Melanocyte of skin (primary cell): ENCODE measurements around the gene MACROD2. TPM values are rescaled to one million over a fixed set of nuclear protein-coding genes. Genes with fewer than 3 reads are reported as not detected.

ENCODE experiments used
- small RNA-seq, 2 donors: library from RNA; depleted of rRNA; stranded (forward); fragments of <200 nt; gene quantifications; one replicate each; pipeline ENCODE3, GENCODE V24; 2012
- total RNA-seq, 2 donors: library from RNA; depleted of rRNA; stranded (reverse); fragments of >200 nt; gene quantifications; 2 replicates each; pipeline ENCODE4 v1.2.3, GENCODE V29; 2012

The MACROD2 gene
- 1 to 10 TPM in 1 of 2 donors, under 1 TPM in 1; 0.67 to 2.1 TPM for total RNA-seq

DNA sequence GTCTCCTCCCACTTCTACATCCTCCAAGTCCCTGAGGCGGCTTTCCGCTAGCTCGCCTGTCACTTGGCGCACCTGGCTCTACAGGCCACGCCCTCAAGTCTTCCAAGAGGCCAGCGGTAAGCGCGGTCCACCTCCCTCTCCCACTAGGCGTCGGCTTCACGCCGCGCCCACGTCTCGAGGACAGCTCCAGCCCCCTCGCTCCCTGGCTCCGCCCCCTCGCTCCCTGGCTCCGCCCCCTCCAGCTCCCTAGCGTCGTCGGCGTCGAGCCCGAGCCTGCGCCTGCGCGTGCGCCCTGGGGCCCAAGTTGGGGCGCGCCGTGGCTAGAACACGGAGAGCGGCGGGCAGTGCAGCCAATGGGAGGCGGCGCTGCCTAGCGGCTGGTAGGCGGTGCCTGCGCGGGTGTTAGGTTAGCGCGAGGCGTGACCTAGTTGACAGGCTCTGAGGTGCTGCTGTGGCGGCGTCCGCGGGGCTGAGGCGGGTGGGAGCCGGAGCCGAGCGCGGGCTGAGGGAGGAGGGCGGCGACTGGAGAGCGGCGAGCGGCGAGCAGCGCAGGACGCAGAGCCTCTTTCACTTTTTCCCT is at the start of gene MACROD2:
Gene MACROD2, plus strand, starts transcription at position 431 of the 580 bp plus-strand sequence.

DNA sequence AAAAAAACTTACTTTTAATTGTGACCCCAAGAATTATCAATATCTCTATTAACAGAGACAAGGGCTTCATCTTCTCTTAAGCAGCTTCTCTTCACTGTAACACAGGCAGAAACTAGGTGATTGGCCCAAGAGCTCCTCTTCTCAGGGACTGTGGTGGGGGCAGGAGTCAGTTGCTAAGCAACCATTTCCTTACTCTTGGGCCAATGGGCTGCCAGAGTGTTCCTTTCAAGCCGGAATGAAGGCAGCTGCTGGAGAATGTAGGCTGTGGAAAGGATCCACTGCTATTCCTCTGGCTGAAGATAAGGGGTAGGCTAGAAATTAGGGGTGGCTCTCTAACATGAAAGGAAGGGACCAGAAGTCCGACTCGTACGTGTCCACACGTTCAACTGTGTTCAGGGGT is 4.9 kb upstream of the MACROD2 start, which contains the start of gene SEL1L2:
Gene SEL1L2, minus strand, starts transcription at position 150 of the 400 bp plus-strand sequence. Its CDS starts 80 bp downstream, at position 70.

DNA sequence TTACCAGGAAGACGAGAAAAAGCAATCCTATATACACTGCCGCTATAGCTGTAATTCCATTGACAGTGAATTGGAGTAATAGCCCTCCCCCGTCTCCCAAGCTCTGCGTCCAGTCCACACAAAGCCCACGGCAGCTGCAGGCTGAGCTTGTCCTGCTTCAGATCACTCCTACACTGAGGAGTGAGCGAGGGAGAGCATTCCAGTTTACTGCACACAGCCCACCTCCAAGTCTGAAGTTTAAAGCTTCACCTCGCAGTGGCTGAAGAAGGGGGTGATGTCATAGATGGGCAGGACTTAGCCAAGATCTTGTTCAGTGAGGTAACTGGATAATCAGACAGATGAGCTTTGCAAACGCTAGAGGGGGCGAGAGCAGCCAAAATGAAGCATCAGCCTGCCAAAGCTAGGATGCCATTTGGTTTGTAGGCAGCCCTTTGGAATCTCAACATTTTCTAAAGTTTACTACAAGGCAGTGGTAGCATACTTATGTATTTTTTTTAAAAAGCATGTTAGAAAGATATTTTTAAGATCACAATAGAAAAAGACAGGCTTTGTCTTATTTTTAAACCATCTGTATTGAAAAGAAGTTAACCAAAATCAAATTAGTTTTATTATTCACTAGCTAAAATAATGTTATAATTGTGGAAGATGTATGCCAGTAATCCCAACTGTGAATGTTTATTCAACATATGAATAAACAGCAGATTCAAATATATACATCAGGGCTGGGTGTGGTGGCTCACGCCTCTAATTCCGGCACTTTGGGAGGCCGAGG is 342.3 kb downstream of the MACROD2 start, which contains the start of gene FLRT3:
Gene FLRT3, minus strand, starts transcription at position 213 of the 772 bp plus-strand sequence. CDS start 10,106 bp downstream, outside the sequence.

Small RNA genes within 50 kb of the gene (small RNA-seq; reads per million reads assigned to genes)
- 0 reads per million in 2 donors for gene RN7SL864P
- gene RNA5SP475: 0 reads per million in 2 donors
- gene RNU6-1159P: 0 reads per million in 2 donors
- gene RNU6-115P: 0.17 reads per million in 2 donors
- gene RNU6-228P: 0.34 to 0.64 reads per million in 2 donors
- 0 reads per million in 2 donors for gene RNU6-278P
- gene RPS3P1: 0 reads per million in 2 donors

Other genes starting within 250 kb of the MACROD2 start
- gene ESF1, start 210.6 kb upstream of the MACROD2 start, total RNA-seq: 1 to 10 TPM; 6.5 to 8.0 TPM
- gene NDUFAF5, start 210.5 kb upstream of the MACROD2 start, total RNA-seq: 10 to 100 TPM; 12.4 to 35.3 TPM
- not detected for gene SEL1L2, start 4.9 kb upstream of the MACROD2 start, total RNA-seq